NCI-H460 (cell line): ENCODE results near the gene NDUFV1. TPM values are rescaled to one million over a fixed set of nuclear protein-coding genes. Genes with fewer than 3 reads are reported as not detected.
"Not testable (repeated sequence)": the region's sequence is repeated elsewhere in the genome, so short reads cannot be mapped to it uniquely, and the experiment has no call there.

ENCODE experiments used
- DNase-seq: peaks from one replicate; pipeline ENCODE4 v3.0.0-alpha.2; 2016; ENCODE audit warnings: low read depth; ENCODE audit errors: extremely low read depth
- total RNA-seq: library from RNA; depleted of rRNA; stranded (reverse); fragments of >200 nt; shearing (Covaris generic); gene quantifications from 2 replicates; pipeline ENCODE4 v1.2.3, GENCODE V29; 2014

Gene NDUFV1
- total RNA-seq, 1 experiment from 2014 or later, result 162 TPM

DNA sequence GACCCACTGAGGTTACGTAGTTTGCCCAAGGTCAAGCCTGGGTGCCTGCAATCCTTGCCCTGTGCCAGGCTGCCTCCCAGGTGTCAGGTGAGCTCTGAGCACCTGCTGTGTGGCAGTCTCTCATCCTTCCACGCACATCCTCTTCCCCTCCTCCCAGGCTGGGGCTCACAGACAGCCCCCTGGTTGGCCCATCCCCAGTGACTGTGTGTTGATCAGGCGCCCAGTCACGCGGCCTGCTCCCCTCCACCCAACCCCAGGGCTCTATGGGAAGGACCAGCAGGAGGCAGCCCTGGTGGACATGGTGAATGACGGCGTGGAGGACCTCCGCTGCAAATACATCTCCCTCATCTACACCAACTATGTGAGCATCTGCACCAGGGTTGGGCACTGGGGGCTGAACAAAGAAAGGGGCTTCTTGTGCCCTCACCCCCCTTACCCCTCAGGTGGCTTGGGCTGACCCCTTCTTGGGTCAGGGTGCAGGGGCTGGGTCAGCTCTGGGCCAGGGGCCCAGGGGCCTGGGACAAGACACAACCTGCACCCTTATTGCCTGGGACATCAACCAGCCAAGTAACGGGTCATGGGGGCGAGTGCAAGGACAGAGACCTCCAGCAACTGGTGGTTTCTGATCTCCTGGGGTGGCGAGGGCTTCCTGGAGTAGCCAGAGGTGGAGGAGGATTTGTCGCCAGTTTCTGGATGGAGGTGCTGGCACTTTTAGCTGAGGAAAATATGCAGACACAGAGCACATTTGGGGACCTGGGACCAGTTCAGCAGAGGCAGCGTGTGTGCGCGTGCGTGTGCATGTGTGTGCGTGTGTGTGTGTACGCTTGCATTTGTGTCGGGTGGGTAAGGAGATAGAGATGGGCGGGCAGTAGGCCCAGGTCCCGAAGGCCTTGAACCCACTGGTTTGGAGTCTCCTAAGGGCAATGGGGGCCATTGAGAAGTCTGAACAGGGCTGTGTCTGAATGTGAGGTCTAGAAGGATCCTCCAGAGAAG is 21.6 kb upstream of the NDUFV1 start:
- DNase-seq, result no peak

DNA sequence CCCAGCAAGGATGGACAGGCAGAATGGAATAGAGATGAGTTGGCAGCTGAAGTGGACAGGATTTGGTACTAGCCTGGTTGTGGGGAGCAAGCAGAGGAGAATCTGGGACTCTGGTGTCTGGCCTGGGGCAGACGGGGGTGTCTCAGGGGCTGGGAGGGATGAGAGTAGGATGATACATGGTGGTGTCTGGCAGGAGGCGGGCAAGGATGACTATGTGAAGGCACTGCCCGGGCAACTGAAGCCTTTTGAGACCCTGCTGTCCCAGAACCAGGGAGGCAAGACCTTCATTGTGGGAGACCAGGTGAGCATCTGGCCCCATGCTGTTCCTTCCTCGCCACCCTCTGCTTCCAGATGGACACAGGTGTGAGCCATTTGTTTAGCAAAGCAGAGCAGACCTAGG is 20.8 kb upstream of the NDUFV1 start:
- no peak for DNase-seq

DNA sequence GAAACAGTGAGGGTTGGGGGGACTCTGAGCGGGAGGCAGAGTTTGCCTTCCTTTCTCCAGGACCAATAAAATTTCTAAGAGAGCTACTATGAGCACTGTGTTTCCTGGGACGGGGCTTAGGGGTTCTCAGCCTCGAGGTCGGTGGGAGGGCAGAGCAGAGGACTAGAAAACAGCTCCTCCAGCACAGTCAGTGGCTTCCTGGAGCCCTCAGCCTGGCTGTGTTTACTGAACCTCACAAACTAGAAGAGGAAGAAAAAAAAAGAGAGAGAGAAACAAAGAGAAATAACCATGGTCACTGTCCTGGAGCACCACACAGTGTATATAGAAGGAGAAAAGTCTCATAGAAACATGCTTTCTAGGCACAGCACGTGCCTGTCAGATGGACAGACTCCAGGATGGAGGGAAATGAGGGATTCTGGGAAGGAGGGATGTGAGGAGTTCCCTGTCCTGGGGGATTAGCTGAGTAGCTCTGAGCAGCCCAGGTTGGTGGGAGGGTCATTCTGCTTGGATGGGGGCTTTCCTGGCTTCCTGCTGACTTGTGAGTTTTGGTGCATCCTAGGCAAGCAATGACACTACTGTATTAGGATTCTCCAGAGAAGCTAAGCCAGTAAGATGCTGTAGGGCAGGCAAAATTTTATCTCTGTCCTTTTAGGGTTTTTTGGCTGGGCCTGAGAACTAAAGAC is 20.0 kb upstream of the NDUFV1 start:
- DNase-seq, result no peak

DNA sequence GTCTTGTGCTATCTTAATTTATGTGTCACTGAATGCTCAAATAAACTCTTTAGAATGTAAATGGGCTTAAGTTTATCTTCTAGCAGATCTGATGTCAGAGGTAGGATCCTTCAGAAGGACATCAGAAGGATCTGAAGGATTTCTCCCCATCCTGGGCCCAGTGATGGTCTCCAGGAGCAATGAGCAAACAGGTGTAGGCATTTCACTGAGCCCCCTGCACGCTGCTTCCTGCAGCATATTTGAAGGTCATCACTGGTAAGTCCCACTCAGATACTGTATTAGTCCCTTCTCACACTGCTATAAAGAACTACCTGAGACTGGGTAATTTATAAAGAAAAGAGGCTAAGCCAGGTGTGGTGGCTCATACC is 18.6 kb upstream of the NDUFV1 start:
- DNase-seq, result no peak

DNA sequence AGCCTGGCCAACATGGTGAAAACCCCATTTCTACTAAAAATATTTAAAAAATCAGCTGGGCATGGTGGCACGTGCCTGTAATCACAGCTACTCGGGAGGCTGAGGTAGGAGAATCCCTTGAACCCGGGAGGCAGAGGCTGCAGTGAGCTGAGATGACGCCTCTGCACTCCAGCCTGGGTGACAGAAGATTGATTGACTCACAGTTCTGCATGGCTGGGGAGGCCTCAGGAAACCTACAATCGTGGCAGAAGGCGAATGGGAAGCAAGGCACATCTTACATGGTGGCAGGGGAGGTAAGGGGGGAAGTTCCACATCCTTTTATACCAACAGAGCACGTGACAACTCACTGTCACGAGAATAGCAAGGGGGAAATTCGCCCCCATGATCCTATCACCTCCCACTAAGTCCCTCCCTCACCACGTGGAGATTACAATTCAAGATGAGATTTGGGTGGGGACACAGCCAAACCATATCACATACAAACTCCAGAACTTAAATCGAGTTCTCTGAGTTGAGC is 17.8 kb upstream of the NDUFV1 start:
- DNase-seq, result not testable (repeated sequence)

DNA sequence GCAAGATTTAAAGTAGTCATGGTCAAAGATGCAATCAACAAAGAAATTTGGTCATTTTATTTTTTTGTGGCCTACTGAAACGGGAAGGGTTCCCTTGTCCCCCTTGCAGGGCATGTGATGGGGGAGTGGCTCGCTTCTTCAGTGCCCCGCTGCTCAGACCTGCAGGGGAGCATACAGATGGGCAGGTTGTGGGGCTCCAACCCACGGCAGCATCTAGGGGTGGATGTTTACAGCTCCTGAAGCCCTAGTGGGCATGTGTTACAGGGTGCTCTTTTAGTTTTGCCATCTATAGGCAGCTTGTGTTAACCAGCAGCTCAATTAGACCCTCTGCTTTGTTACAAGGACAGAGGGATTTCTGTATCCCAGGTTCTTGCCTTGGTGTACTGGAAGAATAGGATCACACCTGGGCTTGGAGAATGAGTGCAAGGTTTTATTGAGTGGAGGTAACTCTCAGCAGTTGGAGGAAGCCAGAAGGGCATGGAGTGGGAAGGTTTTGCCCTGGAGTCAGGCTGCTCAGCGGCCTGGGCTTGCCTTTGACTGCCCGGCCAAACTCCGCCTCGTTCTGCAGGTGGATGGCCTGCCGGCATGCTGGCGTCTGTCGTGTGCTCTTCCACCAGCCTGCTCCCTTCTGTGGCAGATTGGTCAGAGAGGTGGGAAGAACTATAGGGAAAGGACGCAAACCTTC is 13.7 kb upstream of the NDUFV1 start:
- DNase-seq, result no peak

DNA sequence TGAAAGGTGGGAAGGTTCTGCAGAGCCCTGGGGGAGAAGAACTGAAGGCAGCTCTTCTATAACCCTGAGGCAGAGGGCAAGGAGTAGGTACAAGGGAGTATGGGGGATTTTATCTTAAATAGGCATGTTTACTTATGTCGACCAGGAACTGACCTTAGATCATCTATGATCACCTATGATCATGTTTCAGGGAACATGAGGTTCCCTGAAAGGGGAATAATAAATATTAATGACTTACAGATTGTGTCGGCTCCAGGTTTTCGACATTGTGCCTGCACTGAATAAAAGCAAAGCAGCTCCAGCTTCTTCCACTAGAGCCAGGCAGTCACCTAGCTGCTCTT is 13.2 kb upstream of the NDUFV1 start:
- no peak for DNase-seq

DNA sequence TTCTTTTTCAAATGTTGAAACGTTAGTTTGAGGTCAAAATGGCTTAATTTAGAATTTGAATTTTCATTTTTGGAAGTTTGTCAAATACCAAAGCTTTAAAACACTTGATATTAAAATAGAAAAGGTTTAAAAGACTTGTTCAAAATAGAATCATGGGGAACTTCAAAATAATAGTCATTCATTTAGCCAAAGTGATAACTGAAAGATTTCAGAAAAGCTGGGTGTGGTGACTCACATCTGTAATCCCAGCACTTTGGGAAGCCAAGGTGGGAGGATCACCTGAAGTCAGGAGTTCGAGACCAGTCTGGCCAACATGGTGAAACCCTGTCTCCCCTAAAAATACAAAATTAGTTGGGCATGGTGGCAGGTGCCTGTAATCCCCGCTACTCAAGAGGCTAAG is 12.3 kb upstream of the NDUFV1 start:
- DNase-seq, result no peak

DNA sequence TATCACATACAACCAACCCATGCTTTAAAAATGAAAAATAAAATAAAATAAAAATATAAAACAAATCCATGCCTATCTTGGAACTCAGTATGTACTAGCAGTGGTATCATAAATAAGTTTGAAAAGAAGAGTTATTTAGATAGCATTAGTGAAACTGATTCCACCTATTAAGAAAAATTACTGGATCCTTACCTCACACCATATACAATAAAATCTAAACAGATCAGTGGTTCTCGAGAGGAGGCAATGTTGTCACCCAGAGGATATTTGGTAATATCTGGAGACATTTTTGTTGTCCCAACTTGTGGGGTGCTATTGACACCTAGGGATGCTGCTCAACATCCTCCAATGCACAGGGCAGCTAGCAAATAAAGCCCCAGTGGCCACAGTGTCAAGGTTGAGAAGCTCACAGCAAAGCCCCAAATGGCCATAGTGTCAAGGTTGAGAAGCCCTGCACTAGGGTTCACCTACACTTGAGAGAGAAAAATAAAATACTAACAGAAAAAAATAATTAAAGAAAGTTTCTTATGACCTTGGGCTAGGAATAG is 9.9 kb upstream of the NDUFV1 start:
- no peak for DNase-seq

DNA sequence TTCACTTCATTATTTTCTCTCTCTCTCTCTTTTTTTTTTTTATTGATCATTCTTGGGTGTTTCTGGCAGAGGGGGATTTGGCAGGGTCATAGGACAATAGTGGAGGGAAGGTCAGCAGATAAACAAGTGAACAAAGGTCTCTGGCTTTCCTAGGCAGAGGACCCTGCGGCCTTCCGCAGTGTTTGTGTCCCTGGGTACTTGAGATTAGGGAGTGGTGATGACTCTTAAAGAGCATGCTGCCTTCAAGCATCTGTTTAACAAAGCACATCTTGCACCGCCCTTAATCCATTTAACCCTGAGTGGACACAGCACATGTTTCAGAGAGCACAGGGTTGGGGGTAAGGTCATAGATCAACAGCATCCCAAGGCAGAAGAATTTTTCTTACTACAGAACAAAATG is 9.3 kb upstream of the NDUFV1 start:
- DNase-seq, result not testable (repeated sequence)

DNA sequence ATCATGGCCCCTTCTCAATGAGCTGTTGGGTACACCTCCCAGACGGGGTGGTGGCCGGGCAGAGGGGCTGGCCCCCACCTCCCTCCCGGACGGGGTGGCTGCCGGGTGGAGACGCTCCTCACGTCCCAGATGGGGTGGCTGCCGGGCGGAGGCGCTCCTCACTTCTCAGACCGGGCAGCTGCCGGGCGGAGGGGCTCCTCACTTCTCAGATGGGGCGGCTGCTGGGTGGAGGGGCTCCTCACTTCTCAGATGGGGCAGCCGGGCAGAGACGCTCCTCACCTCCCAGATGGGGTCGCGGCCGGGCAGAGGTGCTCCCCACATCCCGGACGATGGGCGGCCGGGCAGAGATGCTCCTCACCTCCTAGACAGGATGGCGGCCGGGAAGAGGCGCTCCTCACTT is 8.8 kb upstream of the NDUFV1 start:
- DNase-seq, result not testable (repeated sequence)

DNA sequence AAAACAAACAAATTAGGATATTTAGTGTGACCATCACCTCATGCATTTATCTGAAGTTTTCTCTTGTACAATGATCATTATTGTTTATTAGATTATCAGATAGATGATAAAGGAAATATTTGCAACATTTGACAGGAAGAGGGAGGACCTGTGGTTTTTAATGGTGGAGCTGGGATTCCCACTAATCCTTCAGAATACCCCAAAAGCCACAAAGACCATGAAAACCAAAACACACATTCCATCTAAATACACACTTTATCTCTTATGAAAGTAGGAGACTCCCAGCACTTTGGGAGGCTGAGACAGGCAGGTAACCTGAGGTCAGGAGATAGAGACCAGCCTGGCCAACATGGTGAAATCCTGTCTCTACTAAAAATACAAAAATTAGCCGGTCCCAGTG is 7.6 kb upstream of the NDUFV1 start:
- no peak for DNase-seq

DNA sequence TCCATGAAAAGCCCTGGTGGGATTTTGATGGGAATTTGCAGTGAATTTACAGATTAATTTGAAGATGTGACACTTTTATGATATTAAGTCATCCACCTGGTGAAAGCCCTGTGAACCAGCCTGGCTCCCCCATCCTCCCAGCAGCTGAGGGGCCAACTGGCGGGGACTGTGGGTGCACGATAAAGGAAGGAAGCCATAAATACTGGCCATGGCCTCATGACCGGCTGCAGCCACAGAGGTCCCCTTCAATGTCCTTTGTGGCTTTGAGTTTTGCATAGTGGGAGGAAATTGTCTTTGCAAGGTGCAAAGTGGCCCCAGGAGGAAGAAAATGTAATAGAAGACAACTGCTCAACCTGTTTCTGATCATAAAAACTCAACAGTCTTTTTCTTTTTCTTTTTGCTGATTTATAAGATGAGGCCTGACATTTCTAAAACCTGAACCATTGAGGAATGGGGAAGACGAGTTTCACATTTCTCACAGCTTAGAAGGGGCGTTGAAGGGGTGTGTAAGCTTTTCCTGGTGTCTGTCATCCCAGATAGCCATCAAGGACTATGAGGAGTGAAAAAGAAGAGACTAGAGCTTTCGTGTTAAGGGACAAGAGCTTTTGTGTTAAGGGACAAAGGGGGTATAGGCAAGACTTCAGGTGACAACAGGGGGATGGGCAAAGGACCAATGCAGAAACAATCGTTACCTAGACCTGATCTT is 6.3 kb upstream of the NDUFV1 start:
- DNase-seq, result no peak

DNA sequence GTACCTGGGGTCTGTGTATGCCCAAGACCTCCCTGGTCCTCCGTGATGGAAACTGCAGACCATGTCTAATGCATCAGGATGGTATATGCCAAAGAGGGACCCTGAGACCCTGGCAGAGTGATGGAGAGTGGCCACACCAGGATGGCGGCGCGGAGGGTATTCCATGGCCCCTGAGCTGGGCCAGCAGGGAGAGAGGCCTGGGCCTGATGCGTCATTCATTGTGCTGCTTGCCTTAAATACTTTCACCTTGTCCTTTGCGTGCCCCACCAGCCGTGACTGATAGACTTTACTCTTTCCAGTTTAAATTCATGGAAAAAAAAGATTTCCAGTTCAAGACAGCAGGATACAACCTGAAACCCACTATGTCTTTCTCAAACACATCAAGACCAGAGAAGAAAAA is 5.6 kb upstream of the NDUFV1 start:
- no peak for DNase-seq

DNA sequence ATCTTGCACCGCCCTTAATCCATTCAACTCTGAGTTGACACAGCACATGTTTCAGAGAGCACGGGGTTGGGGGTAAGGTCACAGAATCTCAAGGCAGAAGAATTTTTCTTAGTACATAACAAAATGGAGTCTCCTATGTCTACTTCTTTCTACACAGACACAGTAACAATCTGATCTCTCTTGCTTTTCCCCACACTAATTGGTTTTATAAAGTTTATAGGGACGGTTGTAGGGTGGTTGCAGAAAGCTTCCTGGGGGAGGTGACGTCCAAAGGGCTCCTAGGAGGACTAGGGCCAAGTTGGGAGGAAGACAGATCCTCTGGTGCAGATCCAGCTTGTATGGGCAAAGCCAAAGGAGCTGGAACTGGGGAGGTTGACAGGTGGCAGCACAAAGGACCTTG is 2.6 kb upstream of the NDUFV1 start:
- DNase-seq, result not testable (repeated sequence)

DNA sequence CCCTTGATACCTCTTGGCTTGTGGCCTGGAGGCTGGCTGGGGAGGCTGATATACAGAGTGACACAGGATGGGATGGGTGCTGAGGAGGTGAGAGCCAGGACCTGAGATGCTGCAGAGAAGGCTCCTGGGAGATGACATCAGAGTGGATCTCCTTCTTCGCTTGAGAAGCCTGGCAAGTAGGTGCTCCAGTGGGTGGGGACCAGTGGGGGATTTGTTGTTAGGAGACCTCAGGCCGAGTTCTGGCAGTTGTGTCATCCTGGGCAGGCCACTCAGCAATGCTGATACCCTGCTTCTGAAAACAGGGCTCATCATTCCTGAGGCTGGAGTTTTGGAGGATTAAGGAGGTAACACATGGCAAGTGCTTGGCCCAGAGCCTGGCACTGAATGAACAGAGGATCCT is 1.9 kb upstream of the NDUFV1 start:
- DNase-seq, result no peak

DNA sequence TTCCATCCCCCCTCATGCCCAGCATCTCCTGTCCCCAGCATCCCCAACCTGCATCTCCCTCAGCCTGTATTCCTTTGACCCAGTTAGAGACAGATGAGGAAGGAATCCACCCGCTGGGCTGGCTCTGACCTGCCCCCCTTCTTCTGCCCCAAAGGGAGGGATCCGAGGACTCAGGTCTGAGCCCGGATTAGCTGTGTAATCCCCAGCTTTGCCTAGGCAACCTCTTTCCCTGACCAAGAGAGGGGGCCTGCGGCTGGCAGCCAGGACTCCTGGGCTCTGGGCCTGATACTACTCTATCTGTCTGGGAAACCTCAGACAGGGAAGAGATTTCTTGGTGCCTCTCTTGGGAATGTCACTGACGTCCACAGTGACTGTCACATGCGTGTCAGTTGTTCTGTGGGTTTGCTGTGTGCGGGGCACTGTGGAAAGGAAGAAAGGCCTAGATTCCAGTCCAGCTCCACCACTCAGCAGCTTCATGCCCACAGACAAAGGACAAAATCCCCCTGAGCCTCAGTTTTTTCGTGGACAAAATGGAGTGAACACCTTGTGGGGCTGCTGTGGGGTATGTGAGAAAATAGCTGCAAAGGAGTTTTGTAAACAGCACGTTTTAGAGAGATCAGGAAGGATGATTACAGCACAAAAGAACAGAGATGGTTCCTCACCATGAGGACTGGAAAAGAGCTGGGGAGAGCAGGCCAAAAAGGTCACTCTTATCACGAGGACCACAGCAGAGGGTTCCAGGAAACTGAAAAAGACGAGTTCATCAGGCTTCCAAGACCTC is 1.3 kb upstream of the NDUFV1 start:
- no peak for DNase-seq

DNA sequence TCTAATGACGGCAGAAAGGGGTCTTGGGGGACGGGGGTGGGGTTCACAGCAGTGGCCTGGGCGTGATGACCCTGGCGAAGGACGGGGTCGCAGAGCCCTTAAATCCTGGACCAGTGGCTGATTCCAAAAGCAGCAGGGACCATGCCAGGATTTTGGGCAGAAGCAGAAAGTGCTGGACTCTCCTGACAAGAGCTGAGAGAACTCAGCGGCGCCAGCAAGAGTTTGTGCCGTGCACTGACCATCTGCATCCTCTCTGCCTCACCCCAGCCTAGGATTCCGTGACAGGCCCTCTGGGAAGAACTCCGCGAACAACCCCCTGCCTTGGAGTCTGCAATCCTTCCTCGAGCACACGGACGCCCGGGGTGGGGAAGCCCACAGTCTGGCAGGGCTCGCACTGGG is 644 bp upstream of the NDUFV1 start:
- no peak for DNase-seq

DNA sequence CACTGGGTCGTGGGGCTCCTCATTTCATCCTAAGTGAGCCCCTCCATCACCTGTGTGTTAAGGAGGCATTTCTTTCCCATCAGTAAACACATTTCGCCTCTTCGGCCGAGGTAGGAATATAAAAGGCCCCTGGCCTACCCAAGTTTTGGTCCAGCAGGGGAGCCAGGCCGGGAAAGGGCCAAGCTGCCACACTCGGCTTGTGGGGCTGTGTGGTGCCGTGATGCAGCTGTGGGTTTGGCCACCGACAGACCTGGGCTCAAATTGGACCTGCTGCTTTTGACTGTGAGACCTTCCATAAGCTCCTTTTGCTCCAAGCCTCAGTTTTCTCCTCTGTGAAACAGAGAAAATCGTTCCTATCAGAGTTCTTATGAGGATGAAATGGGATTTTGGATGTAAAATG is 771 bp downstream of the NDUFV1 start:
- DNase-seq, result no peak

DNA sequence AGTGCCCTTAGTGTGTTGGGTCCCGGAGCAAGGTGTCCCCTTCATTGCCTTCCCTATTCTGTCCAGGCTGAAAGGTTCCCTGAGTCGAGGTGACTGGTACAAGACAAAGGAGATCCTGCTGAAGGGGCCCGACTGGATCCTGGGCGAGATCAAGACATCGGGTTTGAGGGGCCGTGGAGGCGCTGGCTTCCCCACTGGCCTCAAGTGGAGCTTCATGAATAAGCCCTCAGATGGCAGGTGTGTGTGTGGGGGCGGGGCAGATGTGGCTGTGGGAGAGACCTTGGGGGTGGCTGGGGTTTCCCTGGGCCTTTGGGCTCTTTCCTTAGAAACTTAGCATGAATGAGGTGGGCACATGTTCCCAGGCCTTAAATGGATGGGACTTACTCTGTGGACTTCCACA is 1.8 kb downstream of the NDUFV1 start:
- DNase-seq, result no peak
